Duodenal mucosa (tissue), 2 donors: Measurements from ENCODE around the gene AFG3L2.

Source experiments
- H3K27ac ChIP-seq: one replicate; pipeline ENCODE4 v1.7.0; 2013; ENCODE audit warnings: low read depth, low read length
- H3K27me3 ChIP-seq, 2 donors: one replicate each; pipeline ENCODE4 v1.7.0; 2013; ENCODE audit warnings: low read length in 2 of 2, control low read depth in 1 of 2; ENCODE audit not compliant: insufficient read depth in 2 of 2, control insufficient read depth in 1 of 2
- H3K36me3 ChIP-seq, 2 donors: one replicate each; pipeline ENCODE4 v1.7.0; 2013; ENCODE audit warnings: low read length in 2 of 2, control low read depth in 1 of 2; ENCODE audit not compliant: insufficient read depth in 2 of 2, control insufficient read depth in 1 of 2
- H3K4me1 ChIP-seq, 2 donors: one replicate each; pipeline ENCODE4 v1.7.0; 2013; ENCODE audit warnings: low read length in 2 of 2, control low read depth in 1 of 2; ENCODE audit not compliant: insufficient read depth in 2 of 2, control insufficient read depth in 1 of 2
- H3K4me3 ChIP-seq, 2 donors: one replicate each; pipeline ENCODE4 v1.7.0; 2013; ENCODE audit warnings: low read length in 2 of 2, low read depth in 1 of 2
- H3K9ac ChIP-seq, 2 donors: one replicate each; pipeline ENCODE4 v1.7.0; 2013; ENCODE audit warnings: low read length in 2 of 2, low read depth in 1 of 2
- H3K9me3 ChIP-seq, 2 donors: one replicate each; pipeline ENCODE4 v1.7.0; 2013; ENCODE audit warnings: low read length in 2 of 2, control low read depth in 1 of 2; ENCODE audit not compliant: control insufficient read depth in 1 of 2

Gene AFG3L2

DNA sequence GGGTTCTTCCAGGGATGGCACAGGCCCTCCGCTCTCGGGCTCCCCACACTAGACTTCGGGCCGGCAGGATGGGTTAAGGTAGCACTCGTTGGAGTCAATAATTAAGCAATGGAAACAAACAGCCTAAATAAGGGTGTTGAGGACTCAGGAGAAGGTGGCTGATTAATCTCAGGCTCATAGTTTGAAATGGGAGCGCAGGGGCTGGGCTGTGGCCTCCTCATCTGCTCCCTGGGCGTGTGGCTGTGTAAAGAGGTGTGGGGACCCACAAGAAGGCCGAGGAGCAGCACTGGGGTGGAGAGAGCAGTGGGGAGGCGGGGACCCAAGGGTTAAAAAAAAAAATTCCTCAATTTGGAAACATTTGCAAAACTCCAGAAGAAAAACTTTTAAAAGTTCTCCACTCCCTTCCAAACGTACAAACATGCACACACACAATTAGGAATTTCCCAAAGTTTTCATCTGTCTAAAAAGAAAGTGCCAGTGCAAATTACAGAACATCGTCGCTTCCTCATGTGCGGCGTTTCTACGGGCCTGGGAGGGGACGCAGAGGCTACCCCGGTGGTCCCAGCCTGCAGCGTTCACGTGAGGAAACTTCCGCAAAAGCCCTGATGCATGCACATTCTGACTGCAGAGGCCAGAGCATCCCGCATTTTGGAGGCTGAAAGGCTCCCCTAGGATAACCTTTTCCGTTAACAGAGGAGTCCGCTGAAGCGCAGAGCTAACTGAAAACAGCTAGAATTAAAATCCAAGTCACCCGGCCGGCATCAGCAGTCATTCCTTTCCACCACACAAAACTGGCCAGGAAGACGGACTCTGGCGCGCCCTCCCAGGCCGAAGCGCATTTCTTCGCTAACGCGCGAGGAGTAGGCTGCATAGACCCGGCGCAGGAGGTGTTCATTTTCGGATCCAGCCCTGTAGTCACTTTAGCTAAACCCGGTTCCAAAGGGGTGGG, 70.0 kb downstream of the AFG3L2 start:
- H3K9ac ChIP-seq = no peak overlapping the region
- peaks cover 4 to 13% of the 10 kb centered on the region in 2 donors for H3K4me1 ChIP-seq
- H3K27ac ChIP-seq = peak overlapping the region; percentile 62
- H3K9me3 ChIP-seq = peaks cover 0 to 3% of the 10 kb centered on the region in 2 donors
- peak overlapping the region; percentile 31 to 58 for H3K4me3 ChIP-seq
- H3K27me3 ChIP-seq = peaks cover 19 to 27% of the 10 kb centered on the region in 2 donors
- H3K36me3 ChIP-seq = no peaks in the 10 kb centered on the region

- Histone ChIP-seq H3K27ac (no peak overlapping the region), H3K9me3 (no peaks in the 10 kb centered on the region)
Observed at GRCh38 chr18:12305930-12306629, 70.9 kb downstream of the AFG3L2 start.

DNA sequence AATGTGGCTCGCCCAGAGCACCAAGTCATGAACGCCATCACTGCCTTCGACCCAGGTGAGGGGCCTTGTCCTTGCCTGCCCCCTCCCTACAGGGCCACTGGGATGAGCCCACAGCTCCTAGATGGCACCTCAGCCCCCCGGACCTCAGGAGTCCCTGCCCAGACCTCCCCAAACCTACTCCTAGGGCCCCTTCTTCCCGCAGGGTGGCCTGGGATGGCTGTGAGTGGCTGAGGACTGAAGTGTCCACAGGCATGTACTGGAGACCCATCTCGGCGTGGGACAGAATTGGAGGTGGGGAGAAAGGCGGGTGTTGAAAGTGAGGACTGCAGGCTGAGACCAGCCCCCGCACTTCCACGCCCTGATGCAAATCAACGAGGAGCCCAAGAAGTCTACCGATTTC, 71.8 kb downstream of the AFG3L2 start:
- Histone ChIP-seq H3K36me3 (no peaks in the 10 kb centered on the region), H3K27me3 (peaks cover 19 to 27% of the 10 kb centered on the region in 2 donors), H3K27ac (no peak overlapping the region), H3K4me3 (no peak overlapping the region), H3K9ac (no peak overlapping the region), H3K9me3 (no peaks in the 10 kb centered on the region), H3K4me1 (peaks cover 4 to 13% of the 10 kb centered on the region in 2 donors)

More at GRCh38 chr18:12305930-12306629, 70.9 kb downstream of the AFG3L2 start:
- H3K4me3 ChIP-seq = no peak overlapping the region
- H3K36me3 ChIP-seq = no peaks in the 10 kb centered on the region
- peaks cover 4 to 13% of the 10 kb centered on the region in 2 donors for H3K4me1 ChIP-seq
- peaks cover 19 to 27% of the 10 kb centered on the region in 2 donors for H3K27me3 ChIP-seq
- H3K9ac ChIP-seq = no peak overlapping the region

- peaks cover 3 to 13% of the 10 kb centered on the region in 2 donors for H3K4me1 ChIP-seq
- H3K9ac ChIP-seq = no peak overlapping the region
- no peak overlapping the region for H3K4me3 ChIP-seq
- no peak overlapping the region for H3K27ac ChIP-seq
- peaks cover 16 to 22% of the 10 kb centered on the region in 2 donors for H3K27me3 ChIP-seq
- H3K36me3 ChIP-seq = no peaks in the 10 kb centered on the region
- H3K9me3 ChIP-seq = no peaks in the 10 kb centered on the region
Observed at GRCh38 chr18:12304351-12305210, 72.4 kb downstream of the AFG3L2 start.

DNA sequence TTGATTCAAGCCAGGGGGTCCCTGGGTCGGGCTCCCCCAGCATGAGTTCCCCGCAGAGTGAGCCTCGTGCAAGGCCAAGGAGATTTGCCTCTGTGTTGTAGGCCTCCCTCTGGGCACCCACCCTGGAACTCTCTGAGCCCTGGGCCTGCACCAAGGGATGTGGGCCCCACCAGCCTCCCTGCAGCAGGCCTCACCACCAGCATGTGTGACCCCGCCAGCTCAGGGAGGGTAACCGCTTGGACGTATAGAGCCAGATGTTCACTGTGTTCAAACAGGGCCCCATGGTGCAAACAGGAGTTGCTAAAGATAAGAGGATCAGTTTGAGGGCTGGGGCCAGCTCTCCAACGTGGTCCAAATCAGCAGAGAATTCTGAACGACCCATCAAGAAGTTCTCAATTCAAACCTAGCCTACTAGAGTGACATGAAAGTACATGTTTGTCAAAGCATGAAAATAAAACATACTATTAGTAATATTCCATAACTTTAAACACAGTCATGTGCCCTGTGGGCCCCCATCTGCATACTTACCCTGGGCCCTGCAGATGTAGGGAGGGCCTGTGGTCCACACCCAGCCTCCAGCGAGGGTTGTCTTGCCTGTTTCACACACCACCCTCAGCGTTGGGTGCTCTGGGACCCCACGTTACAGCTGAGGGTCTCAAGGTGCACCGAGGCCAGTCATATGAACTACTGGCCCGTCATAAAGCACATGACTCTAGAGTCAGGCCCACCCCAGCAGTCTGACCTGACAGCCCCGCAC, 74.5 kb downstream of the AFG3L2 start:
- H3K27me3 ChIP-seq = peaks cover 13 to 16% of the 10 kb centered on the region in 2 donors
- H3K27ac ChIP-seq = no peak overlapping the region
- no peak overlapping the region for H3K9ac ChIP-seq

DNA sequence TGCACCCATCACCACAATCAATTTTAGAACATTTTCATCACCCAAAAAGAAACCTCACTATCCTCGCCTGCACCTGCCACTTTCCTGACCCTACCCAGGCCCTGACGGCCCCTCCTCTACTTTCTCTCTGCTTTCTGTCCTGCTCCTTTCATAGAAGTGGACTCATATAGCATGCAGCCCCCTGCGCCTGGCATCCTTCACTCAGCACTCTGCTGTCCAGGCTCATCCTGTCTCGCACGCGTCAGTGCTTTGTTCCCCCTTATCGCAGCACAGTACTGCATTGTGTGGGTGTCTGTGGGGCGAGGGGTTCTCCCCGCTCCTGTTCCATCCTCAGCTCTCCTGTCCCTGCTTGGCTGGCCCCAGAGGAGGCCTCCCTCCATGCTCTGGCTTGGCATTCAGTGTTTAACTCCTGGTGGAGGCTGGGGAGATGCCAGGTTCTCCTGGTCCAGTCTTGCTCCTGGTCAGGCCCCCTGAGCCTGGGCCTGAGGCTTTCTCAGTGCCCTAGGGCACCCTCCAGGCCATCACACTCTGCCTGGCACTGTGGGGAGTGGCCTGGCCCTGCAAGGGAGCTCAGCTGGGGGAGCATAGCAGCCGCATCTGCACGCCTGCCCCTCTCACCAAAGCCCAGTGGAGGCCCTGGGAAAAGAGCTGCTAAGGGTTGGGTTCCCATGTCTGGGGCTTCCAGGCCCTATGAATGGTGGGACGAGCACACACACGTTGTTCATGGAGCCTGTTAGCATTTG, 75.6 kb downstream of the AFG3L2 start:
- no peaks in the 10 kb centered on the region for H3K9me3 ChIP-seq
- no peaks in the 10 kb centered on the region for H3K36me3 ChIP-seq
- no peak overlapping the region for H3K4me3 ChIP-seq
- H3K27ac ChIP-seq = no peak overlapping the region
- peaks cover 0 to 1% of the 10 kb centered on the region in 2 donors for H3K4me1 ChIP-seq
- H3K27me3 ChIP-seq = peaks cover 2 to 6% of the 10 kb centered on the region in 2 donors
- H3K9ac ChIP-seq = no peak overlapping the region

More for the DNA sequence above, 74.5 kb downstream of the AFG3L2 start:
- Histone ChIP-seq H3K4me1 (peaks cover 0 to 5% of the 10 kb centered on the region in 2 donors), H3K36me3 (no peaks in the 10 kb centered on the region), H3K4me3 (no peak overlapping the region), H3K9me3 (no peaks in the 10 kb centered on the region)

DNA sequence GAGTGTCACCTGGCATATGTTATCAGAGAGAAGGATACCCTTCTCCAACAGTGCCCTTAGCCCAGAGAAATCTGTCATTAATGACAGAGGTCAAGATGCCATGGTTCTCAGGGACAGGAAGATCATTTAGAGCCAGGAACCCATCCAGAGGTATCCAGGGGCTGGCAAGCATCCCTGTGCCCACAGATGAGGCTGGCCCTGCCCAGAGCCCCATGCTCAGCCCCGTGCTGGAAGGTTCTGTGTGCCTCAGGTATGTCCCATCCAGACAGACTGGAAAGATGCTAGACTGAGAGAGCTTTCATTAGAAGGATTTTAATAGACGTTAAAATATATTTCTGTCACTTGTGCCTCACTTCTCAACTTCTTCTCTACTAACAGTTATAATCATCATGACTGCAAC, 77.2 kb downstream of the AFG3L2 start:
- Histone ChIP-seq H3K27me3 (no peaks in the 10 kb centered on the region), H3K27ac (no peak overlapping the region), H3K4me1 (no peaks in the 10 kb centered on the region), H3K9me3 (no peaks in the 10 kb centered on the region), H3K4me3 (no peak overlapping the region), H3K36me3 (no peaks in the 10 kb centered on the region), H3K9ac (no peak overlapping the region)

GRCh38 chr18:12296457-12296856, 80.6 kb downstream of the AFG3L2 start:
- no peaks in the 10 kb centered on the region for H3K27me3 ChIP-seq
- no peak overlapping the region for H3K9ac ChIP-seq
- no peaks in the 10 kb centered on the region for H3K4me1 ChIP-seq
- H3K4me3 ChIP-seq = no peak overlapping the region
- no peak overlapping the region for H3K27ac ChIP-seq
- no peaks in the 10 kb centered on the region for H3K9me3 ChIP-seq
- no peaks in the 10 kb centered on the region for H3K36me3 ChIP-seq

GRCh38 chr18:12296087-12296403, 81.0 kb downstream of the AFG3L2 start:
- Histone ChIP-seq H3K4me3 (no peak overlapping the region), H3K36me3 (no peaks in the 10 kb centered on the region), H3K27me3 (no peaks in the 10 kb centered on the region), H3K4me1 (no peaks in the 10 kb centered on the region), H3K9ac (no peak overlapping the region), H3K27ac (no peak overlapping the region), H3K9me3 (no peaks in the 10 kb centered on the region)
